C4-2B (cell line): ENCODE measurements around the gene OXNAD1.

Experiments used
- CTCF ChIP-seq: fragments of 450-650 bp; conservative IDR thresholded peaks from 2 replicates; pipeline ENCODE4 v1.5.1; 2017; ENCODE audit warnings: mild to moderate bottlenecking
- ZFX ChIP-seq: fragments of 450-650 bp; IDR thresholded peaks from 2 replicates; pipeline ENCODE4 v1.6.1; 2017

DNA sequence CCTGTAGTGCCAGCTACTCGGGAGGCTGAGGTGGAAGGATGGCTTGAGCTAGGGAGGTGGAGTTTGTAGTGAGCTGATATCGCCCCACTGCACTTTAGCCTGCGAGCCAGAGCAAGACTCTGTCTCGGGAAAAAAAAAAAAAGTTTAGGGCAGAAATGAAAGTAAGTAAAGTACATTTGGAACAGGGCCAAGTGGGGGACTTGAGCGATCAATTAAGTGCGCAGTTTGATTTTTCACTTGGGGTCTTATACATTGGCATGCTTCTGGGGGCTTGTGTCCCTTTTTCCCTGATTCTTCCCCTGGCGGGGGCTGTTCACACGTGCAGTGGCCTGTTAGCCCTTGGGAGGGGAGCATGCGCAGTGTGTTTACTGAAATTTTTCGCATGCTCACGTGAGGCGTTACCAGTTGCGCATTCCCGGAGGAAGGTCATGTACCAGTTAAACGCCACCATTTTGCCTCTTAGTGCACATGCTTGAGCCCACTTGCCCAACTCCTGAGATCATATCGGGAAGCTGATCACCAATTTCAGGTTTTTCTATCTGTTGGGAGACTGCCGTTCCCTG lies 48.6 kb upstream of the OXNAD1 start:
- no peak for TF ChIP-seq CTCF
- TF ChIP-seq ZFX: no peak
